Breast epithelium (tissue), 4 donors: ENCODE data around the gene TEX51. TPM values are rescaled to one million over a fixed set of nuclear protein-coding genes. Genes with fewer than 3 reads are reported as not detected.

Experiments
- DNase-seq, 2 donors: peaks; one replicate each; pipeline ENCODE4 v3.0.0-alpha.2; 2019; ENCODE audit warnings: low spot score in 2 of 2
- H3K27ac ChIP-seq, 2 donors: fragments of 200-600 bp; sonication (generic) in 1 of 2; one replicate each; pipeline ENCODE4 v1.5.1; 2016 to 2019; ENCODE audit warnings: mild to moderate bottlenecking in 1 of 2
- H3K27me3 ChIP-seq, 2 donors: fragments of 200-600 bp; sonication (generic) in 1 of 2; one replicate each; pipeline versions ENCODE4 v1.5.1 to v1.6.0; 2017 to 2019; ENCODE audit warnings: control low read depth in 1 of 2, mild to moderate bottlenecking in 1 of 2
- H3K36me3 ChIP-seq: fragments of 200-600 bp; one replicate; pipeline ENCODE4 v1.5.1; 2019
- H3K4me1 ChIP-seq, 2 donors: fragments of 200-600 bp; sonication (generic); one replicate each; pipeline ENCODE4 v1.5.1; 2016 to 2019; ENCODE audit warnings: control low read depth in 1 of 2
- H3K4me3 ChIP-seq, 3 donors: fragments of 200-600 bp; sonication (generic); 1 replicate in 2 of 3; 2 replicates in 1 of 3; pipeline ENCODE4 v1.5.1; 2016 to 2019; ENCODE audit warnings: mild to moderate bottlenecking in 3 of 3, moderate library complexity in 2 of 3
- H3K9me3 ChIP-seq, 2 donors: fragments of 200-600 bp; sonication (generic) in 1 of 2; one replicate each; pipeline ENCODE4 v1.5.1; 2016 to 2019; ENCODE audit warnings: control low read depth in 1 of 2
- CTCF ChIP-seq, 3 donors: fragments of 450-650 bp; IDR thresholded peaks; one replicate each; pipeline ENCODE4 v1.5.1; 2016 to 2017; ENCODE audit warnings: antibody characterized with exemption in 3 of 3, mild to moderate bottlenecking in 3 of 3, moderate library complexity in 3 of 3
- POLR2A ChIP-seq: fragments of 450-650 bp; IDR thresholded peaks from one replicate; pipeline ENCODE4 v1.6.1; 2016; ENCODE audit warnings: antibody characterized with exemption, mild to moderate bottlenecking, moderate library complexity
- POLR2AphosphoS5 ChIP-seq, 3 donors: sonication (generic); formaldehyde crosslinking; IDR thresholded peaks; one replicate each; pipeline ENCODE4 v1.6.1; 2017; ENCODE audit warnings: antibody characterized with exemption in 3 of 3
- intact Hi-C: fragments of 100-400 bp; cut with DNase I; formaldehyde crosslinking; loops from one replicate; pipeline ENCODE4 v1.15.1; 2023; ENCODE audit warnings: low total_unique reads
- total RNA-seq, 3 donors: library from RNA; depleted of rRNA; stranded (reverse); fragments of >200 nt; gene quantifications; one replicate each; pipeline ENCODE4 v1.1.0, GENCODE V29; 2016

TEX51 gene
- total RNA-seq, 3 donors from 2014 or later, result not detected

GRCh38 chr2:126942427-126943203, 43.9 kb downstream of the TEX51 start:
- H3K27me3 ChIP-seq, result peaks cover 0 to 14% of the 10 kb centered on the region in 2 donors
- TF ChIP-seq POLR2A (no peak), POLR2AphosphoS5 (IDR thresholded peaks at IDR 0.05) (no peak), CTCF (IDR thresholded peaks at IDR 0.05) (no peak)
- intact Hi-C loops, result no loop called here

GRCh38 chr2:126943612-126944348, 45.1 kb downstream of the TEX51 start:
- H3K4me1 ChIP-seq, result no peaks in the 10 kb centered on the region

More at GRCh38 chr2:126942427-126943203, 43.9 kb downstream of the TEX51 start:
- H3K4me3 ChIP-seq, result no peak overlapping the region
- no peaks in the 10 kb centered on the region for H3K36me3 ChIP-seq
- no peak for DNase-seq
- H3K27ac ChIP-seq, result no peak overlapping the region
- no peaks in the 10 kb centered on the region for H3K9me3 ChIP-seq
- H3K4me1 ChIP-seq, result no peaks in the 10 kb centered on the region

GRCh38 chr2:126945118-126945517, 46.4 kb downstream of the TEX51 start:
- H3K27ac ChIP-seq, result no peak overlapping the region

More at GRCh38 chr2:126943612-126944348, 45.1 kb downstream of the TEX51 start:
- no peak overlapping the region for H3K4me3 ChIP-seq
- H3K27me3 ChIP-seq, result peaks cover 0 to 6% of the 10 kb centered on the region in 2 donors
- H3K36me3 ChIP-seq, result no peaks in the 10 kb centered on the region
- TF ChIP-seq CTCF (IDR thresholded peaks at IDR 0.05), result no peak
- TF ChIP-seq POLR2A, result no peak
- TF ChIP-seq POLR2AphosphoS5 (IDR thresholded peaks at IDR 0.05), result no peak
- intact Hi-C loops, result no loop called here
- H3K9me3 ChIP-seq, result no peaks in the 10 kb centered on the region
- DNase-seq, result no peak
- H3K27ac ChIP-seq, result no peak overlapping the region

GRCh38 chr2:126946318-126947102, 47.8 kb downstream of the TEX51 start:
- no peak for TF ChIP-seq CTCF (IDR thresholded peaks at IDR 0.05)
- no peak for TF ChIP-seq POLR2A
- no peak for TF ChIP-seq POLR2AphosphoS5 (IDR thresholded peaks at IDR 0.05)

More at GRCh38 chr2:126945118-126945517, 46.4 kb downstream of the TEX51 start:
- no peaks in the 10 kb centered on the region for H3K9me3 ChIP-seq
- DNase-seq, result no peak
- no peaks in the 10 kb centered on the region for H3K36me3 ChIP-seq
- no peak overlapping the region for H3K4me3 ChIP-seq
- intact Hi-C loops, result no loop called here
- no peak for TF ChIP-seq CTCF (IDR thresholded peaks at IDR 0.05)
- TF ChIP-seq POLR2AphosphoS5 (IDR thresholded peaks at IDR 0.05), result no peak
- no peak for TF ChIP-seq POLR2A
- H3K27me3 ChIP-seq, result peaks cover 0 to 6% of the 10 kb centered on the region in 2 donors
- H3K4me1 ChIP-seq, result no peaks in the 10 kb centered on the region

More at GRCh38 chr2:126946318-126947102, 47.8 kb downstream of the TEX51 start:
- H3K4me3 ChIP-seq, result no peak overlapping the region
- H3K27ac ChIP-seq, result no peak overlapping the region
- no peak for DNase-seq
- no peaks in the 10 kb centered on the region for H3K4me1 ChIP-seq
- H3K36me3 ChIP-seq, result no peaks in the 10 kb centered on the region
- intact Hi-C loops, result no loop called here
- no peaks in the 10 kb centered on the region for H3K9me3 ChIP-seq
- no peaks in the 10 kb centered on the region for H3K27me3 ChIP-seq
